CD4-positive, alpha-beta T cell treated with Interferon gamma for 1 hour (primary cell): ENCODE results near the gene SPIN2B.

Experiments used
- DNase-seq: peaks from one replicate; pipeline ENCODE4 v3.0.0-alpha.2; 2020

Gene SPIN2B

GRCh38 chrX:57070185-57070984, 51.0 kb downstream of the SPIN2B start:
- no peak for DNase-seq
